NCI-H2029 (cell line): ENCODE measurements around the gene PALLD.
"Not testable (repeated sequence)": the region's sequence is repeated elsewhere in the genome, so short reads cannot be mapped to it uniquely, and the experiment has no call there.

Experiments
- DNase-seq: peaks from one replicate; lab custom pipeline; 2025; lab: John Stamatoyannopoulos, UW

The PALLD gene

GRCh38 chr4:168710353-168710946 is 213.6 kb downstream of the PALLD start:
- no peak for DNase-seq

- no peak for DNase-seq
Measured at GRCh38 chr4:168711197-168712140, 214.6 kb downstream of the PALLD start.

- DNase-seq = no peak
Measured at GRCh38 chr4:168712316-168712890, 215.6 kb downstream of the PALLD start.

- DNase-seq = no peak
Measured at GRCh38 chr4:168713253-168713652, 216.4 kb downstream of the PALLD start.

- no peak for DNase-seq
Measured at GRCh38 chr4:168715896-168716295, 219.0 kb downstream of the PALLD start.

GRCh38 chr4:168716406-168717129 is 219.7 kb downstream of the PALLD start:
- DNase-seq = no peak

GRCh38 chr4:168717847-168718246 is 221.0 kb downstream of the PALLD start:
- no peak for DNase-seq

GRCh38 chr4:168719725-168720124 is 222.9 kb downstream of the PALLD start:
- no peak for DNase-seq

GRCh38 chr4:168720396-168720900 is 223.6 kb downstream of the PALLD start:
- no peak for DNase-seq

GRCh38 chr4:168722391-168722790 is 225.5 kb downstream of the PALLD start:
- no peak for DNase-seq

GRCh38 chr4:168723020-168723419 is 226.2 kb downstream of the PALLD start:
- no peak for DNase-seq

- no peak for DNase-seq
Measured at GRCh38 chr4:168723569-168723968, 226.7 kb downstream of the PALLD start.

- no peak for DNase-seq
Measured at GRCh38 chr4:168724243-168724642, 227.4 kb downstream of the PALLD start.

GRCh38 chr4:168724686-168725411 is 228.0 kb downstream of the PALLD start:
- no peak for DNase-seq

GRCh38 chr4:168725930-168726329 is 229.1 kb downstream of the PALLD start:
- no peak for DNase-seq

- DNase-seq = not testable (repeated sequence)
Measured at GRCh38 chr4:168727181-168727580, 230.3 kb downstream of the PALLD start.

- DNase-seq = no peak
Measured at GRCh38 chr4:168731006-168731636, 234.3 kb downstream of the PALLD start.

GRCh38 chr4:168731706-168732414 is 235.0 kb downstream of the PALLD start:
- no peak for DNase-seq

- no peak for DNase-seq
Measured at GRCh38 chr4:168732714-168733113, 235.9 kb downstream of the PALLD start.
